ENCODE measurements around the gene RNF11. TPM values are rescaled to one million over a fixed set of nuclear protein-coding genes. Genes with fewer than 3 reads are reported as not detected.

Gene RNF11
- polyA plus RNA-seq, 1 donor from 2014 or later: 210 TPM

DNA sequence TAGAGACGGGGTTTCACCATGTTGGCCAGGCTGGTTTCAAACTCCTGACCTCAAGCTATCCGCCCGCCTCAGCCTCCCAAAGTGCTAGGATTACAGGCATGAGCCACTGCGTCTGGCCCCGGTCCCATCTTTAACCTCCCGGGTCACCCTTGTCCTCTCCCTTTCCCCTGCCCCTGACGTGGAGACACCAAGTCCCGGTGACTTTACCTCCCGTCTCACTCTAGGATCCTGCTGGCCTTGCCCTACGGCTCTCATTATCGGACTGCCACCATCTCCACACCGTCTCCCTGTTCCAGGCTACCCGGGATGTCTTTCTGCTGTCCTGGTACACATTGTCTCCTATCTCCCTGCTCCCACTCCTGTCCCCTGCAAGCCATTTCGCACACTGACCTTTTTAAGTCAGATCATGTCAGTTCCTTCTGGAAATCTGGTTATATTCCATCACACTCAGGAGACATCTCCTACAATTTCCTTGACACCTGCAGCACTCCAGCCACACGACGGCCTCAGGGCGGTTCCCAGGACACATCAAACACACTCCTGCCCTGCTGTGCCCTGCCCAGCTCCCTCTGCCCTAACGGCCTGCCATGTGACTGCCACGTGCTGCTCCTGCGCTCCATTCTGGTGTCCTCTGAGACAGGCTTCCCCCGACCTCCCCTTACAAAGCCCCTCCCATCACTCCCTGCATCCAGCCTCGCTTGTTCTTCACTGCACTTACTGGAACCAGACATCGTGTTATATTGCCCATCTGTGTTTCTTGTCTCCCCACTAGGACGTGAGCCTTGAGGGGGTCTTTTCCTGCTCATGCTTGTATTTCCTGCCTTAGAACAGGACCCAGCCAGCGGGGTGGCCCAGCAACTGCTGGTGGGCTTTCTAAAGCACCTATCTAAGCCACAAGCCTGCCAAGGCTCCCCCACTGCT lies 61.6 kb downstream of the RNF11 start:
- Histone ChIP-seq H2AFZ (ENCODE audit: low read depth, low read length) (no peak overlapping the region), H4K20me1 (ENCODE audit: insufficient read depth) (no peaks in the 10 kb centered on the region), H3K79me2 (replicated peaks; ENCODE audit: insufficient read depth, low read length) (no peaks in the 10 kb centered on the region), H3F3A (ENCODE audit: insufficient read depth, low read length, poor library complexity, severe bottlenecking) (no peaks in the 10 kb centered on the region), H3K36me3 (ENCODE audit: insufficient read depth, low read length) (no peaks in the 10 kb centered on the region), H3K4me2 (ENCODE audit: low read length) (no peak overlapping the region), H3K9me2 (ENCODE audit: insufficient read depth, low read length) (no peaks in the 10 kb centered on the region), H3K27ac (ENCODE audit: low read length) (no peak overlapping the region), H3K9me3 (ENCODE audit: low read length) (peaks cover 4% of the 10 kb centered on the region), H3K27me3 (ENCODE audit: insufficient read depth, low read depth, low read length) (no peaks in the 10 kb centered on the region), H3K9ac (ENCODE audit: low read length) (no peak overlapping the region), H3K4me3 (ENCODE audit: low read length) (no peak overlapping the region)
- no peak for TF ChIP-seq SMC3 (conservative IDR thresholded peaks at IDR 0.05; ENCODE audit: poor library complexity)
- no peak for TF ChIP-seq MXI1 (conservative IDR thresholded peaks at IDR 0.05; ENCODE audit: poor library complexity, severe bottlenecking)
- no peak for TF ChIP-seq TAF1 (IDR thresholded peaks at IDR 0.05; ENCODE audit: low read depth)
- TF ChIP-seq POLR2AphosphoS5 (IDR thresholded peaks at IDR 0.05): no peak
- no peak for TF ChIP-seq EP300 (conservative IDR thresholded peaks at IDR 0.05; ENCODE audit: poor library complexity, severe bottlenecking)
- no peak for TF ChIP-seq REST (IDR thresholded peaks at IDR 0.05; ENCODE audit: borderline replicate concordance)
- no peak for TF ChIP-seq EZH2 (IDR thresholded peaks at IDR 0.05; ENCODE audit: borderline replicate concordance, insufficient read depth, low read length, poor library complexity, severe bottlenecking)
- TF ChIP-seq RAD21 (conservative IDR thresholded peaks at IDR 0.05): no peak
- TF ChIP-seq CTCF (IDR thresholded peaks at IDR 0.05; ENCODE audit: poor library complexity, severe bottlenecking): no peak

GRCh38 chr1:51298322-51298705 lies 62.2 kb downstream of the RNF11 start:
- peaks cover 4% of the 10 kb centered on the region for H3K9me3 ChIP-seq (ENCODE audit: low read length)
- H3K9me2 ChIP-seq (ENCODE audit: insufficient read depth, low read length): no peaks in the 10 kb centered on the region
- H4K20me1 ChIP-seq (ENCODE audit: insufficient read depth): no peaks in the 10 kb centered on the region
- H3K79me2 ChIP-seq (replicated peaks; ENCODE audit: insufficient read depth, low read length): no peaks in the 10 kb centered on the region
- no peak overlapping the region for H3K9ac ChIP-seq (ENCODE audit: low read length)
- no peak overlapping the region for H2AFZ ChIP-seq (ENCODE audit: low read depth, low read length)
- H3K4me3 ChIP-seq (ENCODE audit: low read length): no peak overlapping the region
- H3F3A ChIP-seq (ENCODE audit: insufficient read depth, low read length, poor library complexity, severe bottlenecking): no peaks in the 10 kb centered on the region
- no peak overlapping the region for H3K27ac ChIP-seq (ENCODE audit: low read length)
- no peaks in the 10 kb centered on the region for H3K36me3 ChIP-seq (ENCODE audit: insufficient read depth, low read length)
- no peak for TF ChIP-seq EZH2 (IDR thresholded peaks at IDR 0.05; ENCODE audit: borderline replicate concordance, insufficient read depth, low read length, poor library complexity, severe bottlenecking)
- TF ChIP-seq EP300 (conservative IDR thresholded peaks at IDR 0.05; ENCODE audit: poor library complexity, severe bottlenecking): no peak
- no peak for TF ChIP-seq MXI1 (conservative IDR thresholded peaks at IDR 0.05; ENCODE audit: poor library complexity, severe bottlenecking)
- no peak for TF ChIP-seq CTCF (IDR thresholded peaks at IDR 0.05; ENCODE audit: poor library complexity, severe bottlenecking)
- no peak for TF ChIP-seq REST (IDR thresholded peaks at IDR 0.05; ENCODE audit: borderline replicate concordance)
- no peak for TF ChIP-seq POLR2AphosphoS5 (IDR thresholded peaks at IDR 0.05)
- no peak for TF ChIP-seq TAF1 (IDR thresholded peaks at IDR 0.05; ENCODE audit: low read depth)
- no peak for TF ChIP-seq RAD21 (conservative IDR thresholded peaks at IDR 0.05)
- no peak for TF ChIP-seq SMC3 (conservative IDR thresholded peaks at IDR 0.05; ENCODE audit: poor library complexity)
- H3K4me2 ChIP-seq (ENCODE audit: low read length): no peak overlapping the region
- H3K27me3 ChIP-seq (ENCODE audit: insufficient read depth, low read depth, low read length): no peaks in the 10 kb centered on the region
